Stimulated activated naive CD4-positive, alpha-beta T cell (primary cell): Measurements from ENCODE around the gene PACRG.
"Not testable (repeated sequence)": the region's sequence is repeated elsewhere in the genome, so short reads cannot be mapped to it uniquely, and the experiment has no call there.

Experiments
- DNase-seq, 6 experiments: peaks; one replicate each; lab custom pipeline; 2025; lab: John Stamatoyannopoulos, UW

Gene PACRG

GRCh38 chr6:162727322-162728182, at the start of gene PACRG, which contains the start of gene PRKN:
TSS of gene PACRG (plus strand) at chr6:162727974.
TSS of gene PRKN (minus strand) at chr6:162727766.
- DNase-seq, result peak; percentile 94 to 98 (median 96)

GRCh38 chr6:162678896-162679295, 48.9 kb upstream of the PACRG start:
- not testable (repeated sequence) for DNase-seq

- no peak for DNase-seq
Observed at GRCh38 chr6:162679681-162680080, 48.1 kb upstream of the PACRG start.

- no peak for DNase-seq
Observed at GRCh38 chr6:162680367-162680766, 47.4 kb upstream of the PACRG start.

GRCh38 chr6:162680871-162681270, 46.9 kb upstream of the PACRG start:
- DNase-seq, result no peak

DNA sequence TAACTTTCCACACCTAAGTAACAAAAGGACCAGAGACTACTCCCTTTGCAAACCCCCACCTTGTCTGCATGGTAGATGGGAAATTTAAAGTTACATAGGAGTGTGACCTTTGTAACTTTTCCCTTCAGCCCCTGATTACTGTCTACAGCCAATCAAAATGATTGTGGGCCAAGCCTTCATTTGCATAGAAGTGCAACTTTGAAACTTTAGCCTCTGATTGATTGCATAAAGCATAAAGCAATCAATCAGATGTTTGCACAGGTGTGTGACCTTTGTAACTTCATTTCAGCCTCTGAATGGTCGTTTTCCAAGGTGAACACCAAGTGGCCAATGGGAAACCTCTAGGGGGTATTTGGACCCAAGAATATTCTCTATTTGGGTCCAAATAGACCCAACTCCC, 46.3 kb upstream of the PACRG start:
- DNase-seq, result no peak

- no peak for DNase-seq
Observed at GRCh38 chr6:162683135-162683534, 44.6 kb upstream of the PACRG start.

- no peak for DNase-seq
Observed at GRCh38 chr6:162684052-162684451, 43.7 kb upstream of the PACRG start.

- DNase-seq, result no peak
Observed at GRCh38 chr6:162684961-162685360, 42.8 kb upstream of the PACRG start.

DNA sequence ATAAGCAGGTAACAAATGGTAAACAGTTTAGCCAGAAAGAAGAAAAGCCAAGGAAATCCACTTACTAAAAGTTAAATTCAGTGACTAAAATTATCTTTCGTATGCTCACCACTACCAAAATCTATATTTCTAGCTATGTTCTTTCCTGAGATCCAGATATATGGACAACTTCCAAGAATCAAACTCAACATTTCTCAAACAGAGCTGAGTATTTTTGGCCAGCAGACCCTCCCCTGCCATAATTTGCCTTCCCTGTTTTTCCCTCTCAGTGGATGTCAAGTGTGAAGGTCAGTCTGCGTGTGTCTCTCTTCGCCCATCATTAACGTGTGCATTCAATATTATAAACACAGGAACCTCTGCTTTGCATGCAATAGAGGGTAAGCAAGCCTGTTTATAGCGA, 42.2 kb upstream of the PACRG start:
- DNase-seq, result no peak

GRCh38 chr6:162688751-162689345, 38.9 kb upstream of the PACRG start:
- no peak for DNase-seq

DNA sequence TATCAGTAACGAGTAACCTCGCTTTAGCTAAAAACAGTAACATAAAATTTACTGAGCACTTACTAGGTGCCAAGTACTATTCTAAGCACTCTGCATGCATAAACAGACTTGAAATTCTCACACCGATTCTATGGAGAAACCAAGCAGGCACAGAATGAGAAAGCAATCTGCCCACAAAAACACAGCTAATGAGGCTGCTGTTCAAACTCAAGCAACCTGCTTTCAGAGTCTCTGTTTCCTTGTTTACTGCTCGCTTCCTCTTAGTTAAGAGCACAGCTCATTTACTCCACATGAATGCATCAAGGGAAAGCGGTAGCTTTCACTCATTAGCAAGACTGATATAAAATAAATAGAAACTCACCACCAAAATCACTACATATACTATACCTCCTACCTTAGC, 37.6 kb upstream of the PACRG start:
- no peak for DNase-seq

GRCh38 chr6:162697872-162698403, 29.8 kb upstream of the PACRG start:
- DNase-seq, result no peak

DNA sequence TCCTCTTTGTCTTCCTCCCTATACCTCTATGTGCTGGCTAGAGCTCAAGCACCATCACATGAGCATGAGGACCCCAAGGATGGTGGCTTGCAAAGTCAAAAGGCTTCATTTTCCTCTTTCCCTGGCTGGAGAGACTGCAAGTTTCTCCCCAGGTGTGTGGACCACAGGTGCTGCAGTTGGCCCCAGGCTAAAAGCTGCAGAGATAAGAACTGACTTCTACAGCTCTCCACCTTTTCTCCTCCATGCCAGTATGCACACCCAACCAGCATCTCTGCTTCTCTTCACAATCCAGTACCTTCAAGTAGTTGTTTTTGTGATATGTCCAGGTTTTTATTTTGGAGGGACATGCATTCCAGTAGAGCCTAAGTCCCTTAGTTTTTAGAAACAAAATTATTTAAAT, 29.3 kb upstream of the PACRG start:
- no peak for DNase-seq

DNA sequence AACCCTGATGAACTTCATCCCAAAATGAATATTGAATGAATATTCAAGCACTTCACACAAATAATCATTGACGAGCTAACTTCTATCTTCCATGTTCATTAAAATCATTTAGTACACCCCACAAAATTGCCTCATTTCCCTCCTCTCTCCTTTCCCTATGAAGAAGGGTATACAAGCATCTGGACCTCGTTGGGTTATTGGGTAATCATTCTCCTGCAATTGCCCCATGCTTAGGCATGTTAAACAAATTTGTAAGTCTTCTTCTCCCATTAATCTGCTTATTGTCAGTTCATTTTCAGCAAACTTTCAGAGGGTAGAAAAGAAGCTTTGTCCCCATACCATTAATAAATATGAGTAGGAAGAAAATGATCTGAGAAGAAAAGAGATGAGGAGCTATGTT, 27.8 kb upstream of the PACRG start:
- DNase-seq, result no peak

GRCh38 chr6:162700966-162701365, 26.8 kb upstream of the PACRG start:
- no peak for DNase-seq

- DNase-seq, result no peak
Observed at GRCh38 chr6:162701551-162701950, 26.2 kb upstream of the PACRG start.

GRCh38 chr6:162702446-162702845, 25.3 kb upstream of the PACRG start:
- no peak for DNase-seq

GRCh38 chr6:162704001-162704400, 23.8 kb upstream of the PACRG start:
- DNase-seq, result no peak

DNA sequence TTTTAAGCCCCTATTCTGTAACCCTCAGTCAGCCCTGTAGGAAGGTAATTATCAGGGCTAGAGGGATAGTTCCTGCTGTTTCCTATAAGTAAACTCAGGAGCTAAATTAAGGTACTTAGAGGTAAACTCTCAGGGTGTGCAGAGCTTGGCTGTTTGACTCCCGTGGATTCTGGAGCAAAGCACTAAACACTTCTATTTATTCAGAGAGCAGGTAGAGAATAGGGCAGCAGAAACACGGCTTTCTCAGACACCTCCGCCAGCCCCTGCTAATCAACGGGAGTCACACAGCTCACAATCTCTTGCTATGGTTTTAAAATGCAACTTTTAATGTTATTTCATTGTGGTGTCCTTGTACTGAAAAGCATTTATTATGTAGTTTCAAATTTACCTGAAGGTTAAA, 22.0 kb upstream of the PACRG start:
- DNase-seq, result no peak

- DNase-seq, result no peak
Observed at GRCh38 chr6:162706232-162706631, 21.5 kb upstream of the PACRG start.

GRCh38 chr6:162708971-162709370, 18.8 kb upstream of the PACRG start:
- DNase-seq, result no peak

GRCh38 chr6:162709431-162709830, 18.3 kb upstream of the PACRG start:
- DNase-seq, result no peak
